ENCODE data around the gene PLA2G3.

DNA sequence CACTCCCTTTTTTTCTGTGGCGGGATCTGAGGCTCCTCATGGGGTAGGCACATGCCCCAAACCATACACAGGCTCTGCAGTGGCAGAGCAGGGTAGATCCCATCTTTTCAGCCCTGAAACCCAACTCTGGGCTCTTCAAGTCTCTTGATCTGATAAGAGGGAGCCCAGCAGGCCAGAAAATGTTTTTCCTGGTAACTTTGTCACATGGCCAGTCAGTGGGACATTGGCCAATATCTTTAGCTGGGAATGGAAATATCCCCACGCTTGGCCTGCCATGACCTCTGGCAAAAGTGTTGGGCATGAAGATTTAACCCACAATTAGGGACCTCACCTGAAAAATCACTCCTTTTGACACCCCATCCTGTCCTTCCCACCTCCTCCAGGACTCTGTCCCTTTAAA is 9.4 kb downstream of the PLA2G3 start:
- no peak for TF ChIP-seq CTCF (IDR thresholded peaks at IDR 0.05)
- no peak for TF ChIP-seq POLR2A (IDR thresholded peaks at IDR 0.05)
- no peak for TF ChIP-seq POLR2AphosphoS5 (IDR thresholded peaks at IDR 0.05)
